NCI-H2171 treated with DMSO at 0.1 percent for 48 hours (cell line): ENCODE data around the gene USH1G.
"Not testable (repeated sequence)": the region's sequence is repeated elsewhere in the genome, so short reads cannot be mapped to it uniquely, and the experiment has no call there.

Experiments used
- DNase-seq: peaks from one replicate; lab custom pipeline; 2025; lab: John Stamatoyannopoulos, UW

Gene USH1G

DNA sequence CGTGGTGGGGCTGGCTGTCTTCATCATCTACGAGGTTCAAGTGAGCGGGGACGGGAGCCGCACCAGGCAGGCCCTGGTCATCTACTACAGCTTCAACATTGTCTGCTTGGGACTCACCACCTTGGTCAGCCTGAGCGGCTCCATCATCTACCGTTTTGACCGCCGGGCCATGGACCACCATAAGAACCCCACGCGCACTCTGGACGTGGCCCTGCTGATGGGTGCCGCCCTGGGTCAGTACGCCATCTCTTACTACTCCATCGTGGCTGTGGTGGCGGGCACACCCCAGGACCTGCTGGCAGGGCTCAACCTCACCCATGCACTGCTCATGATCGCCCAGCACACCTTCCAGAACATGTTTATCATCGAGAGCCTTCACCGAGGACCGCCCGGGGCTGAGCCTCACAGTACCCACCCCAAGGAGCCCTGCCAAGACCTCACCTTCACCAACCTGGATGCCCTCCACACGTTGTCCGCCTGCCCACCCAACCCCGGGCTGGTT, 7.5 kb upstream of the USH1G start:
- no peak for DNase-seq

DNA sequence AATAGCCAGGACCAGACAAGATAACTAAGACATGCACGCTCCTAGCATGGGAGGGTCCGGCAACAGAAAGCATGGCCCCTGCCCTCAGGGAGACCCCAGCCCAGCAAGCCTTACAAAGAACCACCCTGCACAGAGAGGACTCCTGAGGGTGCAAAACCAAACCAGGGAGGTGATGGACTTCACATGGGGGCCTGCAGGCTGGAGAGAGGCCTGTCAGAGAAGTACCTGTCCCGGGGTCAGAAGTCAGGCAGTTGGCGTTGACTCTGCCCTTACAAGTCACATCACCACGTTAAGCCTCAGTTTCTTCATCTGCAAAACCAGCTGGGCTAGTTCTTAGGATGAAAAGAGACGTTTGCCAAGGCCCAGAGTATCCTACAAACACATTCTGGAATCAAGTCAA, 5.7 kb upstream of the USH1G start:
- DNase-seq: no peak

DNA sequence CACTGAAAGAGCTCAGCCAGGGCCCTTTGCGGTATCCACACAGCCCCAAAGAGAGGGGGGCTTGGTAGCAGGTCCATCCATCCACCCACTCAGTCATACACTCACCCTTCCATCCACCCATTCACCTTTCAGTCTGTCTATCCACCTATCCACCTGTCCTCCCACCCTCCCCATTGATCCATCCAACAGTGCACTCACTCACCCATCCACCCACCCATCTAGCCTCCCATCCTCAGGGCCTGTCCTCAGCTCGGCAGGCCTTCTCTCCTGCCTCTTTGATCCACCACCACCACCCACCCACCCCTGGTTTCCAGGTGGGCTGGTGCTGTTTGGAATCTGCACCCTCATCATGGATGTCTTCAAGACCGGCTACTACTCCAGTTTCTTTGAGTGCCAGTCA, 2.2 kb upstream of the USH1G start:
- no peak for DNase-seq

DNA sequence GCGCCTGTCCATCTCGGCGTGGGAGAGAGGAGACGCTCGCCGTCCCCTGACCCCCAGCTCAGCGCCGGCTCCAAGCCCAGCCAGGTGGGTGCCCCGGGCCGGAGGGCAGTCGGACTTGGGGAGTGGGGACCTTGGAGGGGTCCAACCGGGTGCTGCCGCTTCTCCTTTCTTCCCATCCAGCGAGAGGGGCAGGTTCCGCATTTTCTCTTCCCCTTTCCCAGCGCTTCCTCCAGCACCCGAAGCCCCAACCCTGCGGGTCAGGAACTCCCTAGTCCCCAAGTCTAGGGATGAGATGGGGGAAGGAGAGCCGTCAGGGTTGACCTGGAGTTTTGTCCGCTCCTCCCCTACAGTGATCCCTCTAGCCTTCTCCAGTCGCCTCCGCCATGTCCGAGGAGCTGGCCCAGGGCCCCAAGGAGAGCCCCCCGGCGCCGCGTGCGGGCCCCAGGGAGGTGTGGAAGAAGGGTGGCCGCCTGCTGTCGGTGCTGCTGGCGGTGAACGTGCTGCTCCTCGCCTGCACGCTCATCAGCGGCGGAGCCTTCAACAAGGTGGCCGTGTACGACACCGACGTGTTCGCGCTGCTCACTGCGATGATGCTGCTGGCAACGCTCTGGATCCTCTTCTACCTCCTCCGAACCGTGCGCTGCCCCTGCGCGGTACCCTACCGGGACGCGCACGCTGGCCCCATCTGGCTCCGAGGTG, 1.3 kb upstream of the USH1G start, which contains the start of gene OTOP2:
OTOP2 (plus strand) TSS at position 24 of the 699 bp plus-strand sequence; CDS start at position 384, 360 bp downstream.
- peak; percentile 34 for DNase-seq

DNA sequence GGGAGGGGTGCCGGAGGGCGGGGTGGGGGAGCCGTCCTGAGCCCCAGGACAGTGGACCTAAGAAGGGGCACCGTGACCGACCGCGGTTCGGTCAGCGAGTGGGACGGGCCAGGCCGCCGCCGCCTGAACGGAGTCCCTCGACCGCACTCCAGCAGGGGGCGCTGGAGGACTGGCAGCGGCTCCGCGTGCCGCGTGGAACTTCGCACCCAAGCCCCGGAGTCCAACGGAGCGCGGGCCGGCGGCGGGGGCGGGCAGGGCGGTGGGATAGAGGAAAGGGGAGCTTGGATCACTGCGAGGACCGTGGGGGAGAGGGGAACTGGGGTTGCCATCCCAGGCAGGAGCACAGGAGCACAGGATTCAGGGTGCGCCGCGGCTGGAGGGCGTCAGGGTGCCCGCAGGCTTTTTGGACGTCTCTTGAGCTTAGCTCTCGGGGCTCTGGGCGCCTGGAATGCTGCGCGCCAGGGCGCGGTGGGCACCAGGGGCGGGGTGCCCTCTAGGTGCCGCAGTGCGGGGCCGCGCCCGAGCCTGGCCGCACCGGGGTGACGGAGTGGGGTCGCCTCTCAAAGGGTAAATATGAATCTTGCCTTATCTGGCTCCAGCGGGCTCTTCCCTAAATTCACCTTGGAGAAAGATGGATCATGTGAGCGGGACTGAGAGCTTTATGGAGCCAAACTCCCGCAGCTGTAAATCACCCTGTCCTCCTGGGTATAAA, 639 bp upstream of the USH1G start:
- peak; percentile 28 for DNase-seq

DNA sequence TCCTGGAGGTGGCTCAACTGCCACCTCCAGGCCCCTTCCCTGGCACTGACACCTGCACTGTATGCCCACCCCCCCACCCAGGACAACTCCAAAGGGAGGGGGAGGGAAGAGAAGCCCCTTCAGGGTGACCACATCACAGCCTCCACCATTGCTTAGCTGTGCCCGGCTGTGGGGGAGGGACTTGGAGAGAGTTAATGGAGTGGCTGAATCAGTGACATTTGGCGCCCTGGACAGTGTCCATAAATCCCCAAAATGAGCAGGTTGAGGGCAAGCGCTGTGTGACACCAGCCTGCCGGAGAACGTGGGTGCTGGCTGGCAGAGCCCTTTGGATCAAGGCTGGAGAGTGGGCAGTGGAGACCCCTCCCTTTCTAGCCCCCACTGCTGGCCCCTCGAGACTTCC, 883 bp downstream of the USH1G start:
- DNase-seq: no peak

DNA sequence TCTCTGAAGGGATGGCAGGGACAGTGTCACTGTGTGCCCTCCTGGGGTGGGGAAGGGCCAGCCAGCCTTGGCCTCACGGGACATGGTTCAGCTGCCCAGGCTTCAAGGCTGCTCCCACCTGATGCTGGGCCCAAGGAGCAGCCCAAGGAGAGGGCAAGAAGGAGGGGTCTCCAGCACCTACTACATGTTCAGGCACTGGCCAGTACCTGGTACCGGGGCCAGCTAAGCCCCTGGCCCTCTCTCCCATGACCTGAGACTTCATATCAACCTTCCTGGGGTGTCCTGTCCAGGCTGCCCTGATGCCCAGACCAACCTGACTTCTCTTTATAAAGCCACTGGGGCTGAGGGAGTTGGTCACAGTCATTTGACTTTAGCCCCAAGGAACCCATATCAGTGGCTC, 1.3 kb downstream of the USH1G start:
- DNase-seq: no peak

DNA sequence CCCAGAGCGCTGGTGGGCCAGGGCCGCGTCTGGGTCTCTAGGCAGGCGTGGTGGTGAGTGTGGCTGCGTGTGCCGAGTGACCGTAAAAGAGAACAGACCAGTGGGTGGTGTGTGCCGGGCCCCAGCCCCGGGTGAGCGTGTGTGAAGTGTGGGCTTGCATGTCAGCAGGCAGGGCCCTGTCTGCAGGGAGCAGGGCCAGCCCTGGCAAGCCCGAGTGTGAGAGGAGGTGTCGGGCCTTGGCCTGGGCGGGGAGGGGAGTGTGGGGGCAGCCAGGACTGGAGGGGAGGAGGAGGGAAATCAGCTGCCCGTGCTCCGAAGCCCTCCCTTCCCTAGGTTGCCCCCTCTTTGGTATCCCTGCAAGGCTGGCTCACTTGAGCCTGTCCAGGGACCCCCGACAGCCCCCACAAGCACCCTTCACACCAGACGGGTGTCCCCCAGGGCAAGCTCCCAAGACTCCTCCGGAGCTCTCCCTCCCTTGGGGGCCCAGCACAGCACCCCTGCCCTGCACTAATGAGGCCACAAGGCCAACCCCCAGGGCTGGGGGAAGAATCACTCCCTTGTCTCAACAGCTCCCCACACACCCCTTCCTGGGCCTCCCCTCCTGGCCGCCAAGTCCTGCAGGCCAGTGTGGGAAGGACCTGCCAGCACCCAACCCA, 1.9 kb downstream of the USH1G start:
- DNase-seq: peak; percentile 78

DNA sequence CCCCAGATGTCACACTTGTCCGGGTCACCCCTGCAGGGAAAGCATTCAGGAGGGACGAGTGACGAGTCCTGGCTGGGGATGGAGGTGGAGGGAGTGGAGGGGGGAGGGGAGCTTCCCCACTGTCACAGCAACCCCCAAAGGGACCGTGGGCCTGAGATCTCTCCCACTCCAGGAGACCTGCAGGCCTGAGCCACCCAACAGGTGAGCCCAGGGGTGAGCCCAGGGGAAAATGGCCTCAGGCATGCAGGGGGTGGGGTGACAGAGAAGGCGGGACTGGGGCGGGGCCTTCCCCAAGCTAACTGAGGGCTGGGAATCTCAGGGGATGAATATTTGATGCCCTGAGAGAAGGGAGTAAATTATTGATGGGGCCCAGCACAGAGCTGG, 2.4 kb downstream of the USH1G start:
- peak; percentile 78 for DNase-seq

DNA sequence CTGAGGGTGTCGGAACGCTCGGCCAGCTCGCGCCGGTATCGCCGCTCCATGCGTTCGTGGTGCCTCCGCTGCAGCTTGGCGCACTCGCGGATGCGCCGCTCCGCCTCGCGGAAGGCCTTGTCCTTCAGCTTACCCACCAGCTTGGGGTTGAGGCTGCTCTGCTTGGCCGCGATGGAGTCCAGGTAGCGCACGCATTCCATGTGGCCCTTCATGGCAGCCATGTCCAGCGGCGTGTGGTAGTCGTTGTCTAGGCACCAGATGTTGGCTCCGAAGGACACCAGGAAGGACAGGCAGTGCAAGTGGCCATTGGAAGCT, 2.8 kb downstream of the USH1G start:
- no peak for DNase-seq

DNA sequence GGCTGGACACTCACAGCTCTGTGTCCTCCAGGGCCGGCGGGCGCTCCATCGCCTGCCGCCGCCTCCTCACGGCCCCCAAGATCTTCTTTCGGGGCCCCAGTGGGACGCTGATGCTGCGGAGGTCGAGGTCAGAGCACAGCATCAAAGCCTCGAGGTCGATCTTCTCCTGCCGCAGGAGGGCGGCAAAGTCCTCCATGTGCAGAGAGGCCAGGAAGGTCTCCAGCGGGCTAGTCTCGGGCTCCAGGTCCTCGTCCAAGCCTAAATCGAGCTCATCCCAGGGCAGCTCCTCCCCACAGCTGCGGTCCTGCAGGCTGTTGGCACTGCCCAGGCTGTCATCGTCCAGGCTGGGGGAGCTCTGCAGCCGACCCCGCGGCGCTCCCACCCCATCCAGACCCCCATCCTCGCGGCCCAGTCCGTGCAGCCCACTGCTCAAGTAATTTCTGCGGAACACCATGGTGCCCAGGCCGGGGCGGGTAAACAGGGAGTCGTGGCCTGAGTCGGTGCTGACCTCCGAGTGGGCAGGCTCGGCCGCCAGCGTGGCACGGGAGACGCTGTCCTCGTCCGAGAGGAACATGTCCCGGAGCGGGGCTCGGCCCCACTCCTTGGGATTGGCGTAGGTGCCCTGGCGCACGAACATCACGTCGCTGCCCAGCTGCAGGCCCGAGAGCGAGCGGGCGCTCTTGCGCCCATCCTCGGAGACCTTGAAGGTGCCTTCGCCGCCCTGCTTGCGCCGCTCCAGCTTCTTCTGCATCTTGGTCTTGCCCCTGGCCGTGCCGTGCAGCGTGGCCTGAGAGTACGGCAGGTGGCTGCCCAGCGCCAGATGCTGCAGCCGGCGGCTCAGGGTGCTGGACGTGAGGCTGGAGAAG, 3.4 kb downstream of the USH1G start:
- DNase-seq: no peak

DNA sequence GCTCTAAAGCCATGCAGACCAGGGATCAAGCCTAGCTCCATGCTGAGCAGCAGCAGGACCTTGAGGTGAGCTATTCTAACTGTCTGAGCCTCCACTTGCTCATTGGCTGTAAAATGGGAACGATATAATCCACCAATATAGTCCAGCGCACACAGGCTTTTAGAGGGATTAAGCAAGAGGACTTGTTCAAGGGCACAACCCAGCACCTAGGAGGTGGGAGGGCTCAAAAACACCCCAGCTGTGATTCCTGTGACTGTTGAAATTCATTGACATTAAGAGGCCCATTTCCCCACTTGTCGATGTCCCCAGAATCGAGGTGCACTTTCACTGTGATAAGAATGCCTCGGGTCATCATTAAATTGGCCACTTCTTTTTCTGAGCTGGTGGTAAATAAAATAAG, 4.1 kb downstream of the USH1G start:
- no peak for DNase-seq

DNA sequence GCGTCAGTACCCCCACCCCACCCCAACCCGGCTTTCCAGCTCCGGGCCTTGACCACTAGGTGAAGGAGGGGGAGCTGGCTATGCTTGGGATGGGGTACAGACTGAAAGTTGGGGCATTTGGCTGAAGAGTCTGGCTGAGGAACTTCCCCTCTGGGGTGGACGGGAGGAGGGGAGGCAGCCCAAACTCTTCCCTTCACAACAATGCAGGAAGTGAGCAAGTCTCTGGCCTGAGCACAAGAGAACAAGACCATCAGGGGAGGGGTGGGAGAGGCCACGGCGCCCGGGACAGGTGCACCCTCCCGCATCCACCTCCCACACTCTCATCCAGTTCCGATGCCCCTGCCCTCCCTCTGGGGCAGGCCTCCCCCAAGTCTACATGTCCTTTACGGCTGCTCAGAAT, 5.6 kb downstream of the USH1G start:
- no peak for DNase-seq

DNA sequence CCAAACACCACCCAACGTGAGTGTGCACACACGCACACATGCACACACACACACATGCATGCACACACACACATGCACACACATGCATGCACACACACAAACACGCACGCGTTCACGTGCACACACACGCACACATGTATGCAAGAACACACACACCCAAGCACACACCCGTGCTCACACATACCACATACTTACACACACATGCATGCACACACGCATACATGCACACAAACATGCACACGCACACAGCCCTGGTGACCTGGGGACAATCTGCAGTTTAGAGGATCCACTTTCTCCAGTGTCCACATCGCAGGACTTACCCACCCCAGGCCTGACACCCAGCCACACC, 6.2 kb downstream of the USH1G start:
- no peak for DNase-seq

DNA sequence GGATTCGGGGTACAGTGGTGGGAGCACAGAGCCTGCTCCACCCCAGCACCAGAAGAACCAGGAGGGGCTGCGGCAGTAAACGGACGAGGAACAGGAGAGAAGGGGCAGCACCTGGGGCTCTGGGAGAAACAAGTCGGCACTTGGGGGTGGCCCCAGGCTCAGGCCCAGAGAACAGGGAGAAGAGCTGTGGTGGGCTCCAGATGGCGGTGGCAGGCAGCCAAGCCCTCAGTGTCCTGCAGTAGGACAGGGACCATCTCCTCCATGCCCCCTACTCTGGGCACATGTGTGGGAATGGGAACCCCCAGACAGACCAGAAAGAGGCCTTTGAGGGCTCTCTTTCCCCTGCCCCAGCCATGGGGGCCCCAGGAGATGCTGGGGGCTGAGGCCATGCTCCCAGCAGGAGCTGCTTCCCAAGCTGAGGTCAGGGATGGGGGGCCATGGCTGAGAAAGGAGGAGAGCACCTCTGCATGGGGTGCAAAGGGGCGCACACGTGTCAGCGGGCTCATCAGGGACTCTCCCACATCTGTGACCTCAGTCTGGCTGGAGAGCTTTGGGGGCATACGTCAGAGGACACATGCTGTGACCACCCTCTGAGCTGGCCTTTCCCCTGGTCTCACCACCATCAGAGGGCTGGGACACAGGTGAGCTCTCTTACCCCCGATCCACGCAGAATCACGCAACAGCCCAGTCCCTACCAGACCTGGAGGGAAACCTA, 6.8 kb downstream of the USH1G start:
- DNase-seq: no peak

DNA sequence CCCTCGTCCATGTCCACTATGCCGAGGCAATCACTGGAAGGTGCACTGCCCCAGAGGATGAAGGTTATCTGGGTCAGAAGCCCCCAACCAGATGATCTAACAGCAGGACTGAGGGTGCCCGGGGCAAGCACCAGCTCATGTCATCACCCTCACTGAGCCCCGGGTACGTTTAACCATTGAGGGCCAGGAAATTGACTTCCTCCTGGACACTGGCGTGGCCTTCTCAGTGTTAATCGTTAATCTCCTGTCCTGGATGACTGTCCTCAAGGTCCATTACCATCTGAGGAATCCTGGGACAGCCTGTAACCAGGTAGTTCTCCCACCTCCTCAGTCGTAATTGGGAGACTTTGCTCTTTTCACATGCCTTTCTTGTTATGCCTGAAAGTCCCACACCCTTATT, 11.6 kb downstream of the USH1G start:
- DNase-seq: not testable (repeated sequence)

DNA sequence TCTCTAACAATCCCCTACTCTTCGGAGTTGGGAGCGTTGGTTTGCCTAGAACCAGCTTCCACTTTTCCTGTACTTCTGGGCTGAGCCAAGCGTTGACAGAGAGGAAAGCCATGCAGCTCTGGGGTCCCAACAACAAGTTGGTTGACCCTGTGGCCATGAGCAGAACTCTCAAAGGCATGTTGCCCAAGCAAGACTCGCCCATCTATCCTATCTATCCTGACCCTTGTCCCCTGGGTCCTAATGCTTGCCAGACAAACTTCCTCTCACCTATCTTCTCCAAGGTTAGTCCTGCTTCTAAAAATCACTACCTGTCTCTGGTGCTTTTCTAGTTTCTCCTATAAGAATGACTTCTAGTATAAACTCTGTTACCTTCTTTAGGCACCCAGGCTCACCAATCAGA, 14.0 kb downstream of the USH1G start:
- DNase-seq: not testable (repeated sequence)

DNA sequence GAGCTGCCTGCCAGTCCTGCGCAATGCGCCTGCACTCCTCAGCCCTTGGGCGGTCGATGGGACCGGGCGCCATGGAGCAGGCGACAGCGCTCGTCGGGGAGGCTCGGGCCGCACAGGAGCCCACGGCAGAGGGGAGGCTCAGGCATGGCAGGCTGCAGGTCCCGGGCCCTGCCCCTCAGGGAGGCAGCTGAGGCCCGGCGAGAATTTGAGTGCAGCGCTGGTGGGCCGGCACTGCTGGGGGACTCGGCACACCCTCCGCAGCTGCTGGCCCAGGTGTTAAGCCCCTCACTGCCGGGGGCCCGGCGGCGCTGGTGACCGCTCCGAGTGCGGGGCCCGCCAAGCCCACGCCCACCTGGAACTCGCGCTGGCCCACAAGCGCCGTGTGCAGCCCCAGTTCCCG, 16.0 kb downstream of the USH1G start:
- no peak for DNase-seq

DNA sequence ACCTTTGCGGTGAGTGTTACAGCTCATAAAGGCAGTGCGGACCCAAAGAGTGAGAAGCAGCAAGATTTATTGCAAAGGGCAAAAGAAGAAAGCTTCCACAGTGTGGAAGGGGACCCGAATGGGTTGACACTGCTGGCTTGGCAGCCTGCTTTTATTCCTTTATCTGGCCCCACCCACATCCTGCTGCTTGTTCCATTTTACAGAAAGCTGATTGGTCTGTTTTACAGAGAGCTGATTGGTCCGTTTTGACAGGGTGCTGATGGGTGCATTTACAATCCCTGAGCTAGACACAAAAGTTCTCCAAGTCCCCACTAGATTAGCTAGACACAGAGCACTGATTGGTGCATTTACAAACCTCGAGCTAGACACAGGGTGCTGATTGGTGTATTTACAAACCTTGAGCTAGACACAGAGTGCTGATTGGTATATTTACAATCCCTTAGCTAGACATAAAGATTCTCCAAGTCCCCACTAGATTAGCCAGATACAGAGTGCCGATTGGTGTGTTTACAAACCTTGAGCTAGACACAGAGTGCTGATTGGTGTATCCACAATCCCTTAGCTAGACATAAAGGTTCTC, 16.8 kb downstream of the USH1G start:
- DNase-seq: not testable (repeated sequence)

DNA sequence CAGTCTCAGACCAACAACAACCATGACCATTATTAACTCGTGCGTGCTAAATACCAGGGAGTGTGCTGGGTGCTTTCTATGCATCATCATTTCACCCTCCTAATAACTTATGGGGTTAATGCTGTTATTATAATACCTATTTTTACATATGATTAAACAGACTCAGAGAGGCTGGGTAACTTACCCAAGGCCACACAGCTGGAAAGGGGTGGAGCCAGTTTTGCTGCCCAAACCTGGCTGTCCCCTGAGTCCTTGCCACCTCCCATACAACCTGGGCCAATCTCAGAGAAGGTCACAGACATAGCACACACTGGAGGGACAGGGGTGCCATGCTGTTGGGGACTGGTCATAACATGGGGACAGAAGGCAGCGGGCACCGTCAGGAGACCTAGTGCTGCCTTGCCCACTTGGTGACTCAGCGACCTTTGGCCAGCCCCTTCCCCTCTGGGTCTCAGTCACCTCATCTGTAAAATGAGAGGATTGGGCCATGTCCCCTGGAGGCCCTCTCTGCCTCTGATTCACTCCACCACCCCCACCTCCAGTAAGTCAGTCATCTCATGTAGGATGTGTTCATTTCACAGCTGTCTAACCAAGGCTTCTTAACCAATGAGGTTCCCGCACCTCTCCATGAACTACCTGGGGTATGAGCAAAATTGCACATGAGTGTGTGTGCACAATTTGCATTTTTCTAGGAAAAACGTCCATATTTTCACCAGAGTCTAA, 18.2 kb downstream of the USH1G start:
- DNase-seq: no peak

DNA sequence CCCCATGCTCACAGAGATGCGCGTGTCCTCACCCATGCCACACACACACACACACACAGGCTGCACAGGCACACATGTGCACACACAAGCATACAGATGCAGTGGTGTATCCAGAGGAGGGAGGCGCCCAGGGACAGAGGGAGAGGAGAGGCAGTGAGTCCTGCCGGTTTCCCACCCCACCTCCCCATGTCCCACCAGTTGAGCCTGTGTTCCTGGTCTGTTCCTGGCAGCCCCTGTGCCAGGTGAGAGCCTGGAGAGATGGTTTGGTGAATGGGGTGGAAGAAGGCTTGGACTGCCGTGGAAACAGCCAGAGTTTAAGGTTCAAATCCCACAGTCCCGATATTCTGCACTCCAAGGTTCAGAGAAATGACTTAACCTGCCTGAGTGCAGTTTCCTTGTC, 19.4 kb downstream of the USH1G start:
- no peak for DNase-seq
